Natural killer cell treated with Interleukin-12 subunit alpha and Interleukin-12 subunit beta and Interleukin-15 and Interleukin-18, amount 100 ng/mL, for 72 hours (primary cell): ENCODE results near the gene PDGFRA. TPM values are rescaled to one million over a fixed set of nuclear protein-coding genes. Genes with fewer than 3 reads are reported as not detected.

ENCODE experiments used
- ATAC-seq, 2 donors: fragments of 150-1000 bp; cut with Tn5 transposase in 1 of 2; sonication (Bioruptor Pico), chemical (Tn5 transposase) in 1 of 2; 2 replicates each; pipeline ENCODE4 v1.10.0; 2021
- DNase-seq: peaks from one replicate; pipeline ENCODE4 v3.0.0; 2022; ENCODE audit warnings: low spot score
- H3K27ac Mint-ChIP-seq, 2 donors: 1 replicate in 1 of 2; 2 replicates in 1 of 2; pipeline ENCODE4 v1.8.0; 2022; ENCODE audit warnings: mixed read lengths in 2 of 2, mild to moderate bottlenecking in 1 of 2, moderate library complexity in 1 of 2
- H3K27me3 Mint-ChIP-seq, 2 donors: 1 replicate in 1 of 2; 2 replicates in 1 of 2; pipeline ENCODE4 v1.8.0; 2022; ENCODE audit warnings: mixed read lengths in 2 of 2
- H3K36me3 Mint-ChIP-seq: one replicate; pipeline ENCODE4 v1.8.0; 2022; ENCODE audit warnings: mixed read lengths
- H3K4me1 Mint-ChIP-seq, 2 donors: 1 replicate in 1 of 2; 2 replicates in 1 of 2; pipeline ENCODE4 v1.8.0; 2022; ENCODE audit warnings: low read depth in 2 of 2, mixed read lengths in 2 of 2, mild to moderate bottlenecking in 1 of 2
- H3K4me3 Mint-ChIP-seq: one replicate; pipeline ENCODE4 v1.8.0; 2022; ENCODE audit warnings: mixed read lengths
- H3K9me3 Mint-ChIP-seq: 2 replicates; pipeline ENCODE4 v1.8.0; 2022; ENCODE audit warnings: mixed read lengths
- total RNA-seq, 2 donors: library from RNA; stranded (reverse); gene quantifications; one replicate each; pipeline ENCODE4 v1.2.3, GENCODE V29; 2022

The PDGFRA gene
- under 1 TPM in 1 of 2 donors, not detected in 1; 0.05 TPM for total RNA-seq

- ATAC-seq: no peak
- H3K4me1 Mint-ChIP-seq: peaks cover 18 to 26% of the 10 kb centered on the region in 2 donors
- peak within 1 kb of the TSS; percentile 59 for H3K4me3 Mint-ChIP-seq
- peaks cover 4% of the 10 kb centered on the region for H3K36me3 Mint-ChIP-seq
- H3K27me3 Mint-ChIP-seq: peaks cover 45 to 59% of the 10 kb centered on the region in 2 donors
- no peak within 1 kb of the TSS for H3K27ac Mint-ChIP-seq
- DNase-seq: no peak
- no peaks in the 10 kb centered on the region for H3K9me3 Mint-ChIP-seq
Observed at GRCh38 chr4:54228961-54229501, at the start of gene PDGFRA. TSS of gene PDGFRA (plus strand) at chr4:54229293. CDS start at chr4:54258769, 29,476 bp downstream.

GRCh38 chr4:54184581-54184980, 44.5 kb upstream of the PDGFRA start:
- Mint-ChIP-seq H3K27me3 (peaks cover 2 to 7% of the 10 kb centered on the region in 2 donors), H3K27ac (no peak overlapping the region), H3K4me1 (no peaks in the 10 kb centered on the region), H3K9me3 (no peaks in the 10 kb centered on the region), H3K4me3 (no peak overlapping the region), H3K36me3 (no peaks in the 10 kb centered on the region)
- no peak for DNase-seq
- ATAC-seq: no peak

- DNase-seq: no peak
- Mint-ChIP-seq H3K27ac (no peak overlapping the region), H3K27me3 (peaks cover 2 to 7% of the 10 kb centered on the region in 2 donors), H3K9me3 (no peaks in the 10 kb centered on the region), H3K4me1 (no peaks in the 10 kb centered on the region), H3K4me3 (no peak overlapping the region), H3K36me3 (no peaks in the 10 kb centered on the region)
- no peak for ATAC-seq
Observed at GRCh38 chr4:54185044-54185780, 43.9 kb upstream of the PDGFRA start.

GRCh38 chr4:54185866-54186265, 43.2 kb upstream of the PDGFRA start:
- H3K4me1 Mint-ChIP-seq: no peaks in the 10 kb centered on the region
- no peak overlapping the region for H3K4me3 Mint-ChIP-seq
- ATAC-seq (no peak), DNase-seq (no peak)
- H3K27me3 Mint-ChIP-seq: peaks cover 5 to 7% of the 10 kb centered on the region in 2 donors
- no peak overlapping the region for H3K27ac Mint-ChIP-seq
- no peaks in the 10 kb centered on the region for H3K9me3 Mint-ChIP-seq
- H3K36me3 Mint-ChIP-seq: no peaks in the 10 kb centered on the region

GRCh38 chr4:54186371-54186770, 42.7 kb upstream of the PDGFRA start:
- ATAC-seq (no peak), DNase-seq (no peak)
- H3K36me3 Mint-ChIP-seq: no peaks in the 10 kb centered on the region
- peaks cover 5 to 8% of the 10 kb centered on the region in 2 donors for H3K27me3 Mint-ChIP-seq
- no peaks in the 10 kb centered on the region for H3K4me1 Mint-ChIP-seq
- H3K4me3 Mint-ChIP-seq: no peak overlapping the region
- H3K9me3 Mint-ChIP-seq: no peaks in the 10 kb centered on the region
- no peak overlapping the region for H3K27ac Mint-ChIP-seq

- Mint-ChIP-seq H3K9me3 (no peaks in the 10 kb centered on the region), H3K27me3 (peaks cover 8 to 15% of the 10 kb centered on the region in 2 donors), H3K4me1 (no peaks in the 10 kb centered on the region), H3K4me3 (no peak overlapping the region), H3K36me3 (no peaks in the 10 kb centered on the region), H3K27ac (no peak overlapping the region)
- ATAC-seq: no peak
- no peak for DNase-seq
Observed at GRCh38 chr4:54187148-54187547, 41.9 kb upstream of the PDGFRA start.

GRCh38 chr4:54189140-54189539, 40.0 kb upstream of the PDGFRA start:
- no peaks in the 10 kb centered on the region for H3K9me3 Mint-ChIP-seq
- no peaks in the 10 kb centered on the region for H3K36me3 Mint-ChIP-seq

GRCh38 chr4:54192811-54193210, 36.3 kb upstream of the PDGFRA start:
- no peaks in the 10 kb centered on the region for H3K4me1 Mint-ChIP-seq
- no peak overlapping the region for H3K27ac Mint-ChIP-seq
- no peak for DNase-seq
- H3K4me3 Mint-ChIP-seq: no peak overlapping the region
- no peaks in the 10 kb centered on the region for H3K9me3 Mint-ChIP-seq
- no peak for ATAC-seq
- peaks cover 7 to 12% of the 10 kb centered on the region in 2 donors for H3K27me3 Mint-ChIP-seq
- H3K36me3 Mint-ChIP-seq: no peaks in the 10 kb centered on the region

More at GRCh38 chr4:54189140-54189539, 40.0 kb upstream of the PDGFRA start:
- H3K4me3 Mint-ChIP-seq: no peak overlapping the region
- peaks cover 7 to 8% of the 10 kb centered on the region in 2 donors for H3K27me3 Mint-ChIP-seq
- ATAC-seq (no peak), DNase-seq (no peak)
- no peaks in the 10 kb centered on the region for H3K4me1 Mint-ChIP-seq
- no peak overlapping the region for H3K27ac Mint-ChIP-seq

GRCh38 chr4:54197926-54198325, 31.2 kb upstream of the PDGFRA start:
- Mint-ChIP-seq H3K27me3 (peaks cover 0 to 4% of the 10 kb centered on the region in 2 donors), H3K27ac (no peak overlapping the region), H3K4me3 (no peak overlapping the region), H3K4me1 (no peaks in the 10 kb centered on the region), H3K9me3 (no peaks in the 10 kb centered on the region), H3K36me3 (no peaks in the 10 kb centered on the region)
- ATAC-seq (no peak), DNase-seq (no peak)

GRCh38 chr4:54199919-54200318, 29.2 kb upstream of the PDGFRA start:
- peaks cover 6 to 7% of the 10 kb centered on the region in 2 donors for H3K27me3 Mint-ChIP-seq
- H3K9me3 Mint-ChIP-seq: no peaks in the 10 kb centered on the region
- H3K27ac Mint-ChIP-seq: no peak overlapping the region
- DNase-seq: no peak
- H3K4me3 Mint-ChIP-seq: no peak overlapping the region
- no peaks in the 10 kb centered on the region for H3K36me3 Mint-ChIP-seq
- ATAC-seq: no peak
- no peaks in the 10 kb centered on the region for H3K4me1 Mint-ChIP-seq

GRCh38 chr4:54209617-54210016, 19.5 kb upstream of the PDGFRA start:
- H3K27me3 Mint-ChIP-seq: peaks cover 13 to 22% of the 10 kb centered on the region in 2 donors
- H3K36me3 Mint-ChIP-seq: no peaks in the 10 kb centered on the region
- no peaks in the 10 kb centered on the region for H3K4me1 Mint-ChIP-seq
- H3K4me3 Mint-ChIP-seq: no peak overlapping the region
- ATAC-seq (no peak), DNase-seq (no peak)
- no peaks in the 10 kb centered on the region for H3K9me3 Mint-ChIP-seq
- no peak overlapping the region for H3K27ac Mint-ChIP-seq

- no peaks in the 10 kb centered on the region for H3K9me3 Mint-ChIP-seq
- H3K4me3 Mint-ChIP-seq: no peak overlapping the region
- H3K27me3 Mint-ChIP-seq: peaks cover 8 to 22% of the 10 kb centered on the region in 2 donors
- no peaks in the 10 kb centered on the region for H3K36me3 Mint-ChIP-seq
- ATAC-seq: no peak
- H3K27ac Mint-ChIP-seq: no peak overlapping the region
- DNase-seq: no peak
- no peaks in the 10 kb centered on the region for H3K4me1 Mint-ChIP-seq
Observed at GRCh38 chr4:54213001-54213400, 16.1 kb upstream of the PDGFRA start.

- H3K27ac Mint-ChIP-seq: no peak overlapping the region
- no peaks in the 10 kb centered on the region for H3K36me3 Mint-ChIP-seq
- DNase-seq: no peak
- H3K4me1 Mint-ChIP-seq: no peaks in the 10 kb centered on the region
- ATAC-seq: no peak
- H3K9me3 Mint-ChIP-seq: no peaks in the 10 kb centered on the region
- no peak overlapping the region for H3K4me3 Mint-ChIP-seq
- peaks cover 10 to 22% of the 10 kb centered on the region in 2 donors for H3K27me3 Mint-ChIP-seq
Observed at GRCh38 chr4:54213761-54214160, 15.3 kb upstream of the PDGFRA start.

- H3K36me3 Mint-ChIP-seq: no peaks in the 10 kb centered on the region
- peaks cover 9 to 10% of the 10 kb centered on the region in 2 donors for H3K27me3 Mint-ChIP-seq
- H3K9me3 Mint-ChIP-seq: no peaks in the 10 kb centered on the region
- H3K27ac Mint-ChIP-seq: no peak overlapping the region
- ATAC-seq (no peak), DNase-seq (no peak)
- H3K4me3 Mint-ChIP-seq: no peak overlapping the region
- no peaks in the 10 kb centered on the region for H3K4me1 Mint-ChIP-seq
Observed at GRCh38 chr4:54215379-54216077, 13.6 kb upstream of the PDGFRA start.
